K562 (cell line): ENCODE data around the gene HLA-DPA1. TPM values are rescaled to one million over a fixed set of nuclear protein-coding genes. Genes with fewer than 3 reads are reported as not detected.

Experiments used
- BRD4 ChIP-seq: fragments of 200-600 bp; sonication (generic); IDR thresholded peaks from 2 replicates; pipeline ENCODE4 v1.6.1; 2017; ENCODE audit warnings: inconsistent platforms
- CBX8 ChIP-seq: fragments of 200-600 bp; sonication (generic); IDR thresholded peaks from 2 replicates; pipeline ENCODE4 v1.6.1; 2012; ENCODE audit warnings: borderline replicate concordance, mixed run types, low read depth, mild to moderate bottlenecking, moderate library complexity, mixed read lengths, low read length, control low read depth, inconsistent platforms; ENCODE audit not compliant: poor library complexity, severe bottlenecking; ENCODE audit errors: extremely low read depth
- CEBPB ChIP-seq: fragments of 450-650 bp; IDR thresholded peaks from 2 replicates; pipeline ENCODE4 v1.6.1; 2016; ENCODE audit warnings: missing genetic modification characterization, missing compliant biosample characterization
- REST ChIP-seq, 2 experiments: fragments of 450-650 bp; formaldehyde crosslinking in 1 of 2; IDR thresholded peaks; 2 replicates each; pipeline versions ENCODE4 v1.4.0 to v1.6.1; 2014 to 2020; ENCODE audit warnings: mild to moderate bottlenecking in 2 of 2, borderline replicate concordance in 1 of 2, low read depth in 1 of 2
- polyA plus RNA-seq, 8 experiments: library from polyadenylated mRNA; depleted of rRNA in 4 of 8; stranded (reverse) in 5 of 8; unstranded in 3 of 8; fragments of >200 nt; fragmentation: Nextera tagmentation in 2 of 8; fragmentation: Illumina TruSeq in 1 of 8; extraction: Ambion mirVana in 2 of 8; extraction: Trizol in 1 of 8; gene quantifications; 2 replicates each; pipeline versions ENCODE4 v1.2.1 to v1.2.3, GENCODE V29; 2011 to 2014; ENCODE audit warnings: inconsistent platforms in 1 of 8, missing spikeins in 1 of 8
- total RNA-seq, 7 experiments: library from RNA; depleted of rRNA in 6 of 7; stranded (reverse); fragments of >200 nt in 6 of 7; fragmentation: Illumina TruSeq in 2 of 7; extraction: Trizol in 2 of 7; gene quantifications; 2 replicates each; pipeline versions ENCODE4 v1.2.1 to v1.2.3, GENCODE V29; 2011 to 2021; ENCODE audit warnings: low replicate concordance in 1 of 7

The HLA-DPA1 gene
- total and polyA plus RNA-seq, 9 of the 15 experiments (the other 6 are each of a cell fraction or from before 2014, with no cell fraction given) = 0.23 to 0.93 (median 0.55) TPM

- peak; percentile 65; the same call in 1 of the 2 replicates for TF ChIP-seq REST (IDR thresholded peaks at IDR 0.05; ENCODE audit: borderline replicate concordance)
- TF ChIP-seq REST (CRISPR knock-in tag; IDR thresholded peaks at IDR 0.05; ENCODE audit: low read depth) = no peak
- TF ChIP-seq CBX8 = no peak
- peak; percentile 84 for TF ChIP-seq CEBPB
- no peak for TF ChIP-seq BRD4
Measured at GRCh38 chr6:33082702-33083101, 9.3 kb upstream of the HLA-DPA1 start (continued).
